AG09309 (cell line): ENCODE results near the gene NAT16.

ENCODE experiments used
- DNase-seq: peaks from one replicate; pipeline ENCODE4 v3.0.0-alpha.2; 2010; ENCODE audit warnings: low read depth
- H3K4me3 ChIP-seq: 2 replicates; pipeline ENCODE4 v1.5.1; 2011; ENCODE audit warnings: mild to moderate bottlenecking, low read depth, low read length, moderate library complexity; ENCODE audit not compliant: control insufficient read depth
- CTCF ChIP-seq: IDR thresholded peaks from 2 replicates; pipeline ENCODE4 v1.5.1; 2011; ENCODE audit warnings: mild to moderate bottlenecking, low read depth, low read length, inconsistent platforms; ENCODE audit not compliant: insufficient read depth, control insufficient read depth; ENCODE audit errors: missing control alignments

NAT16 gene

GRCh38 chr7:101179117-101179516, 976 bp downstream of the NAT16 start:
- no peak for DNase-seq
- TF ChIP-seq CTCF: no peak
- H3K4me3 ChIP-seq: no peak overlapping the region

DNA sequence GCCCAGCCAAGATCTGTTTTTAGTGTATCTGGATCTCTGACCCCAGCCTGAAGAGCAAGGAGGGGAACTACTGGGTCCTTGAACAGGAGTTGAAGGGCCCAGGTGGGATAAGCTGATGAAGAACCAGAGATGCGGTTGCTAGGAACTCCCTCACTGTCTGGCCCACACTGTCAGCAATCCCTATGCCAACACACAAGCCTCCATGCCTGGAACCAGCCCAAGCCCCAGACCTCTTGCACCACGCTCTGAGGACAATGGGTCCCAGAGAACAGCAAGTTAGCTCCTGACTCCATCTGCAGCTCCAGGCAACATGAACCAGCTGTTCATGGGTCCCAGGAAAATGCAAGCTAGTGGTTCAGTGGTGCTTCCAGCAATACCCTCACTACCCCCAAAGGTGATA, 2.4 kb downstream of the NAT16 start:
- DNase-seq: no peak
- no peak for TF ChIP-seq CTCF
- H3K4me3 ChIP-seq: no peak overlapping the region

DNA sequence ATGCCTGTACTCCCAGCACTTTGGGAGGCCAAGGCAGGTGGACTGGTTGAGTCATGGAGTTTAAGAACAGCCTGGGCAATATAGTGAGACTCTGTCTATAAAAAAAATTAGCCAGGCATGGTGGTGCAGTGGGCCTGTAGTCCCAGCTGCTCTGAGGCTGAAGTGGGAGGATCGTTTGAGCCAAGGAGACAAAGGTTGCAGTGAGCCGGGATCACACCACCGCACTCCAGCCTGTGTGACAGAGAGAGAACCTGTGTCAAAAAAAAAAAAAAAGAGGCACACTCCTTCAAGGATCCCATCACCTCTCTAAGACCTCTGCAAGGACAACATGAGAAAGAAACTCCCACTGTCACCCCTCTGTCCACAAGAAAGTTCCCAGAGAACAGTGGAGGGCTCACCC, 4.4 kb downstream of the NAT16 start:
- DNase-seq: no peak

DNA sequence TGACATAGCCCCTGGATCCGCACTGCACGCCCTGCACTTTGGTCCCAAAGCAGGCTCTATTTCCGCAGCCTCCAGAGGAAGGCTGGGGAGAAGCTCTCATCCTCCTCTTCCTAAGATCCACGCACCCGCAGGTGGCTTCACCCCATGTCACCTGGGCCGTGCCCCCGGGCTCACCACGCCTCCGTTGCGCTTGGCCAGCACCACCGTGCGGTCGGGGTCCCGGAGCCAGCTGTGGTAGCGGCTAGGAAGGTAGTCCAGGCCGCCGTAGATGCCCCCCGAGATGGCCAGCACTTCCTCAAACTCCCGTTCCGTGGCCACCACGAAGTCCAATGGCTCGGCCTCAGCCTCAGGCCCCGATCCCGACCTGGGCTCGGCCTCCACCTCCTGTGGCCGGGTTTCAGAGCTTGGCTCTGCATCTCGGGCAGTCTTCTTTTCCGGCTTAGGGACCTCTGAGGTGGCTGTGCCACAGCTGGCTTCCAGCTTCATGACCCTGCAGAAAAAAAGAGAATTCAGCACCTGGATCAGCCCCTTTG, 5.7 kb downstream of the NAT16 start:
- TF ChIP-seq CTCF: no peak
- no peak for DNase-seq
- H3K4me3 ChIP-seq: no peak overlapping the region

More for the DNA sequence above, 4.4 kb downstream of the NAT16 start:
- H3K4me3 ChIP-seq: no peak overlapping the region
- no peak for TF ChIP-seq CTCF

DNA sequence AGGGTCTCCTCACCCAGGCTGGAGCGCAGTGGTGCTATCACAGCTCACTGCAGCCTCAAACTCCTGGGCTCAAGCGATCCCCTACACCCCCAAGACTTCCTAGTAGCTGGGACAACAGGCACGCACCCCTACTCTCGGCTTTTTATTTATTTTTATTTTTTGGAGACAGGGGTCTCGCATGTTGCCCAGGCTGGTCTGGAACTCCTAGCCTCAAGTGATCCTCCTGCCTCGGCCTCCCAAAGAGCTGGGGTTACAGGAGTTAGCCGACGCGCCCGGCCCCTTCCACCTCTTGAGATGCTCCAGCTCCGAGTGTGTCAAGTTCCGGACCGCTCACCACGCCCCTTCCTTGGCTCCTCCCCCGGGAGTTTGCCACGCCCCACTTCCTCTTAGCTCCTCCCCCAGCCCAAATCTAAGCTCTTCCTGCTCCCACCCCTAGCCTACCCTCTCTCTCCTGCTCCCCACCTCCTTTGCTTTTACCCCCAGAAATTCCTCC, 6.3 kb downstream of the NAT16 start:
- H3K4me3 ChIP-seq: no peak overlapping the region
- TF ChIP-seq CTCF: no peak
- DNase-seq: no peak

DNA sequence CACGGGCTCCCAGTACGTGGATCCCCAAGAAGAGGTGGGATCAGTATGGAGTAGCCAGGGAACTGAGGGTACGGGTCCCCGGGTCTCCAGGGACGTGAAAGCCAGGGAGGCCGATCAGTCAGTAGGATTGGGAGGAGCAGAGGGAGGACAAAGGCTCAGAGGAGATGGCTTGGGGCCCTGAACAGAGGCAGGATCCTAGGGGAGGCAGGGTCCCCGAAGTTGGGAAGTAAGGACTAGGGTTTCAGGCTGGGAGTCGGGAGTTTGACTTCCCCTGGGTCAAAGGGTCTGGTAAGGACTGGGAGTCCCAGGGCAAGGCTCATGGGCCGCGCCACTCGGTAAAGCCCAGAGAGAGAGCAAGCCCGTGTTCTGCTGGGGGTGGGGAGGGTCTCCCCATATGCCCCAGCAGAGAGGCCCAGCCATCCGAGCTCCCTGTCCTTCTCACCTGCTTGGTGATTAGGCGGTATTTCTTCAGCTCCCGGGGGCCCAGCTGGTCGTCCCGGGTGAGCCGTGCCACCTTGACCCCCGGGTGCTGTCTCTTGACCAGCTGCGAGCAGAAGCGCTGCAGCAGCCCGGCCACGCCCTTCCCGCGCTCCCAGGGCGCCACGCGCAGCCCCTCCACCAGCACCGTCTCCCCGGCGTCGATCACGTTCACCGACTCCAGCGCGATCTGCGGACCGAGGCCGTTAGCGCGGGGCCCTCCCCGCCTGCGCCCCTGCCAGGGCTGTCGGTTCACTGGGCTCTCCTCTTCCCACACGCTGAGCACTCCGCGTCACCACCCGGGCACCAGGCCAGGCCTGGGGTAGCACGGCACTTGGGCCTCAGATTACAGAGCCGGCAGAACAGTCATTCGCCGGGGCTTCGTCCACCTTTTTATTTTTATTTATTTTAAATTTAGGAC, 7.0 kb downstream of the NAT16 start:
- no peak for DNase-seq
- no peak for TF ChIP-seq CTCF
- H3K4me3 ChIP-seq: peak overlapping the region; percentile 15
